Right lobe of liver (tissue), 6 donors: Measurements from ENCODE around the gene RAB30. TPM values are rescaled to one million over a fixed set of nuclear protein-coding genes. Genes with fewer than 3 reads are reported as not detected.

Experiments
- ATAC-seq, 4 donors: fragments of 200-7000 bp; cut with Tn5 transposase; one replicate each; pipeline ENCODE4 v1.9.1; 2020; ENCODE audit warnings: mild to moderate bottlenecking in 4 of 4, moderate library complexity in 4 of 4
- DNase-seq, 3 donors: peaks; one replicate each; pipeline ENCODE4 v3.0.0-alpha.2; 2020
- H3K27ac ChIP-seq, 3 donors: fragments of 200-600 bp; one replicate each; pipeline ENCODE4 v1.8.0; 2022
- H3K27me3 ChIP-seq, 2 donors: fragments of 200-600 bp; one replicate each; pipeline ENCODE4 v1.8.0; 2022
- H3K36me3 ChIP-seq, 4 donors: fragments of 200-600 bp; sonication (generic) in 1 of 4; one replicate each; pipeline versions ENCODE4 v1.5.1 to v1.8.0; 2017 to 2022; ENCODE audit warnings: control low read depth in 1 of 4
- H3K4me1 ChIP-seq, 4 donors: fragments of 200-600 bp; sonication (generic) in 1 of 4; one replicate each; pipeline versions ENCODE4 v1.5.1 to v1.8.0; 2017 to 2022; ENCODE audit warnings: control low read depth in 1 of 4
- H3K4me3 ChIP-seq, 3 donors: fragments of 200-600 bp; one replicate each; pipeline ENCODE4 v1.8.0; 2022
- H3K9me3 ChIP-seq, 4 donors: fragments of 200-600 bp; sonication (generic) in 1 of 4; one replicate each; pipeline versions ENCODE4 v1.5.1 to v1.8.0; 2017 to 2022; ENCODE audit warnings: control low read depth in 1 of 4
- CTCF ChIP-seq, 4 donors: fragments of 200-600 bp in 3 of 4; fragments of 450-650 bp in 1 of 4; IDR thresholded peaks; one replicate each; pipeline versions ENCODE4 v1.5.1 to v1.8.0; 2016 to 2022; ENCODE audit warnings: antibody characterized with exemption in 4 of 4, mild to moderate bottlenecking in 2 of 4
- POLR2A ChIP-seq: fragments of 450-650 bp; IDR thresholded peaks from one replicate; pipeline ENCODE4 v1.6.1; 2017; ENCODE audit warnings: antibody characterized with exemption, mild to moderate bottlenecking
- WGBS: methylation state at CpG from one replicate; pipeline ENCODE4 v1.1.6; 2018; ENCODE audit warnings: low coverage, low lambda C conversion rate; ENCODE audit not compliant: insufficient coverage; ENCODE audit errors: missing lambda C conversion rate; 5-methylcytosine and 5-hydroxymethylcytosine counted together
- intact Hi-C, 2 donors: fragments of 100-400 bp; cut with DNase I; formaldehyde crosslinking; loops; one replicate each; pipeline versions ENCODE4 v1.11.2 to v1.14.1; 2022
- total RNA-seq, 6 experiments: library from RNA; depleted of rRNA in 2 of 6; stranded (reverse); fragments of >200 nt in 2 of 6; fragmentation: NEBNext Ultra II Directional in 3 of 6; extraction: Animal tissue kit (Norgen Biotek cat#: 25700) in 3 of 6; gene quantifications; one replicate each; pipeline versions ENCODE4 v1.1.0 to v1.2.4, GENCODE V29; 2016 to 2023
- donor health status: DM: no; HTN: yes; CAD: no.
- donor health status: DM: no; HTN: no; CAD: no.
- donor health status: DM: no; HTN: no; CAD: no.
- donor health status: DM: no; HTN: yes; CAD: no.
- donor health status: DM: no; HTN: yes; CAD: no.

The RAB30 gene
- total RNA-seq, 6 experiments from 2014 or later = 4.1 to 9.6 (median 6.7) TPM

GRCh38 chr11:83042964-83043711 lies 28.6 kb downstream of the RAB30 start:
- Histone ChIP-seq H3K9me3 (no peaks in the 10 kb centered on the region), H3K4me1 (peaks cover 0 to 6% (median 0%) of the 10 kb centered on the region in 4 donors), H3K27me3 (no peaks in the 10 kb centered on the region), H3K36me3 (no peaks in the 10 kb centered on the region), H3K4me3 (no peak overlapping the region), H3K27ac (no peak overlapping the region)
- no peak for DNase-seq
- intact Hi-C loops = no loop called here
- TF ChIP-seq POLR2A (no peak), CTCF (IDR thresholded peaks at IDR 0.05) (no peak)
- peak in 1 of 4 donors; percentile 13 for ATAC-seq
- WGBS = 85% methylated on average over 2 of the region's 3 CpGs

- no peak for DNase-seq
- WGBS = no CpG with 5 or more reads among the region's 2 CpGs
- H3K27me3 ChIP-seq = no peaks in the 10 kb centered on the region
- peaks cover 0 to 6% (median 0%) of the 10 kb centered on the region in 4 donors for H3K4me1 ChIP-seq
- no peak overlapping the region for H3K27ac ChIP-seq
- no peaks in the 10 kb centered on the region for H3K9me3 ChIP-seq
- no peak overlapping the region for H3K4me3 ChIP-seq
- intact Hi-C loops = no loop called here
- no peaks in the 10 kb centered on the region for H3K36me3 ChIP-seq
- TF ChIP-seq POLR2A (no peak), CTCF (IDR thresholded peaks at IDR 0.05) (no peak)
- no peak for ATAC-seq
Measured at GRCh38 chr11:83041126-83041525, 30.6 kb downstream of the RAB30 start.

- TF ChIP-seq CTCF (IDR thresholded peaks at IDR 0.05) (no peak), POLR2A (no peak)
Measured at GRCh38 chr11:83039566-83039965, 32.1 kb downstream of the RAB30 start.

GRCh38 chr11:83037877-83038276 lies 33.8 kb downstream of the RAB30 start:
- Histone ChIP-seq H3K27ac (no peak overlapping the region), H3K27me3 (no peaks in the 10 kb centered on the region), H3K36me3 (no peaks in the 10 kb centered on the region), H3K4me3 (no peak overlapping the region), H3K4me1 (peaks cover 0 to 13% (median 5%) of the 10 kb centered on the region in 4 donors), H3K9me3 (no peaks in the 10 kb centered on the region)
- intact Hi-C loops = no loop called here
- DNase-seq (no peak), ATAC-seq (no peak)
- no peak for TF ChIP-seq CTCF (IDR thresholded peaks at IDR 0.05)
- no peak for TF ChIP-seq POLR2A
- WGBS = 62% methylated on average over 4 of the region's 4 CpGs

More at GRCh38 chr11:83039566-83039965, 32.1 kb downstream of the RAB30 start:
- no peaks in the 10 kb centered on the region for H3K36me3 ChIP-seq
- no peak overlapping the region for H3K4me3 ChIP-seq
- no peaks in the 10 kb centered on the region for H3K9me3 ChIP-seq
- no peaks in the 10 kb centered on the region for H3K27me3 ChIP-seq
- H3K27ac ChIP-seq = no peak overlapping the region
- H3K4me1 ChIP-seq = peaks cover 0 to 11% (median 2%) of the 10 kb centered on the region in 4 donors
- DNase-seq (no peak), ATAC-seq (no peak)
- 73% methylated on average over 4 of the region's 4 CpGs for WGBS
- intact Hi-C loops = no loop called here
